Ovary (tissue), 9 donors: ENCODE data around the gene ANKMY1. TPM values are rescaled to one million over a fixed set of nuclear protein-coding genes. Genes with fewer than 3 reads are reported as not detected.

ENCODE experiments used
- DNase-seq, 5 donors: peaks; one replicate each; pipeline ENCODE4 v3.0.0-alpha.2; 2019 to 2020
- H3K27ac ChIP-seq, 2 donors: fragments of 200-600 bp; one replicate each; pipeline versions ENCODE4 v1.5.1 to v1.8.0; 2019 to 2022
- H3K27me3 ChIP-seq: fragments of 200-600 bp; one replicate; pipeline ENCODE4 v1.8.0; 2022
- H3K36me3 ChIP-seq: fragments of 200-600 bp; sonication (generic); one replicate; pipeline ENCODE4 v1.5.1; 2019
- H3K4me1 ChIP-seq: one replicate; pipeline ENCODE4 v1.8.1; 2013; ENCODE audit warnings: mild to moderate bottlenecking, moderate library complexity; ENCODE audit not compliant: insufficient read depth
- H3K4me3 ChIP-seq: fragments of 200-600 bp; sonication (generic); one replicate; pipeline ENCODE4 v1.5.1; 2017
- H3K9me3 ChIP-seq, 2 donors: fragments of 200-600 bp in 1 of 2; sonication (generic) in 1 of 2; one replicate each; pipeline versions ENCODE4 v1.5.1 to v1.8.1; 2013 to 2019; ENCODE audit warnings: mild to moderate bottlenecking in 1 of 2, moderate library complexity in 1 of 2
- EP300 ChIP-seq: sonication (generic); formaldehyde crosslinking; IDR thresholded peaks from one replicate; pipeline ENCODE4 v1.6.1; 2017; ENCODE audit warnings: antibody characterized with exemption
- POLR2A ChIP-seq: fragments of 450-650 bp; IDR thresholded peaks from one replicate; pipeline ENCODE4 v1.6.1; 2017; ENCODE audit warnings: antibody characterized with exemption, mild to moderate bottlenecking, moderate library complexity
- WGBS, 3 donors: extraction: QIAGEN DNeasy Blood & Tissue Kit in 1 of 3; methylation state at CpG; one replicate each; pipeline versions ENCODE4 v1.1.5 to v1.1.7; 2013 to 2017; 5-methylcytosine and 5-hydroxymethylcytosine counted together
- intact Hi-C, 4 donors: fragments of 100-400 bp; cut with DNase I; formaldehyde crosslinking; loops; one replicate each; pipeline versions ENCODE4 v1.11.0 to v1.15.1; 2022 to 2023
- polyA plus RNA-seq, 2 donors: library from polyadenylated mRNA; stranded (reverse); fragments of 200-250 nt in 1 of 2; fragments of 350-450 nt in 1 of 2; fragmentation: Illumina TruSeq in 1 of 2; extraction: RNeasy Lipid Tissue Mini Kit (QIAGEN cat#74804) in 1 of 2; gene quantifications; one replicate each; pipeline ENCODE4 v1.2.3, GENCODE V29; 2013 to 2014
- total RNA-seq, 7 donors: library from RNA; depleted of rRNA in 2 of 7; stranded (reverse); fragments of >200 nt in 2 of 7; fragmentation: NEBNext Ultra II Directional in 3 of 7; extraction: Animal tissue kit (Norgen Biotek cat#: 25700) in 3 of 7; gene quantifications; one replicate each; pipeline versions ENCODE4 v1.1.0 to v1.2.4, GENCODE V29; 2016 to 2023
- TF ChIP-seq, protein P1 (sequence below), 3 donors: fragments of 450-650 bp in 2 of 3; fragments of 200-600 bp in 1 of 3; IDR thresholded peaks; one replicate each; pipeline versions ENCODE4 v1.5.1 to v1.8.0; 2016 to 2022; ENCODE audit warnings: antibody characterized with exemption in 3 of 3, mild to moderate bottlenecking in 1 of 3
- donor health status: DM: no; HTN: no; CAD: no; lungs with moderate emphysema.
- donor health status: DM: no; HTN: no; CAD: no.
- donor health status: Bipolar disorder and iron deficiency.
- donor health status: DM: yes; HTN: yes; CAD: no.
- donor health status: DM: no; HTN: no; CAD: no.
- donor health status: DM: yes; HTN: yes; CAD: no.

Gene ANKMY1
- total and polyA plus RNA-seq, 9 donors = 11.5 to 24.2 (median 19.0) TPM

DNA sequence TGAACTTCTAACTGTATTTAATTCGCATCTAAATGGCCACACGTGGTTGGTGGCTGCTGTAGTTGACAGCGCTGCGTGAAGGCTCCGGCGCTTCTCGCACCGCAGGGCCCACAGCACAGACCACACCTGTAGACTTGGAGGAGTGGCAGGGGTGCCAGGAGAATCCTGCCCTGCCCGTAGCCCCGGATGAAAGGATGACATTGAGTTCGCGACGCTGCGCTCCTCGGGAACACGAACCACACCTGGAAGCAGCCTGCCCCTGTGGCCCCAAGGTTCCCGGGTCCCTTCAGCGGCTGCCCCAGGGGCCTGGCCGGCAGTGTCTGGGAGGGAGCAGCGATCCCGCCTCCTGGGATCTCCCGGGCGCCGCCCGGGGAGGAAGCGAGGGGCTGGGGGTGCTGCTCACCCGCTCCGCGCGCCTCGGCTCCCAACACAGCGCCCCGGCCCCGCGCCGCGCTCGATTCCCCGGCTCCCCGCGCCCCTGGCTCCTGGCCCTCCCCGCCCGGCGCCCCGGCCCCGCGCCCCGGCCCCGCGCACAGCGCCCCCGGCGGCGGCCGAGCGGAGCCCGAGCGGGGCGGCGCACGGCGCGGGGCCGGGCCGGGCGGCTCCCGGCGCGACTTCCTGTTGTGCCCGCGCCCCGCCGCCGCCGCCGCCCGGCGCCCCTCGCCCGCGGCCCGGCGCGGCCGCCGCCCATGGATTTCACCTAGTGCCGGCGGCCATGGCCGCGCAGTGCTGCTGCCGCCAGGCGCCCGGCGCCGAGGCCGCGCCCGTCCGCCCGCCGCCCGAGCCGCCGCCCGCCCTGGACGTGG, 10.3 kb upstream of the ANKMY1 start, which contains the start of gene RNPEPL1:
Gene RNPEPL1, plus strand, starts transcription at position 613 of the 806 bp plus-strand sequence. Its CDS starts 103 bp downstream, at position 716.
- Histone ChIP-seq H3K36me3 (no peaks in the 10 kb centered on the region), H3K27me3 (no peaks in the 10 kb centered on the region), H3K4me3 (peak within 1 kb of the TSS; percentile 78), H3K27ac (peak within 1 kb of the TSS; percentile 72 to 83), H3K9me3 (no peaks in the 10 kb centered on the region), H3K4me1 (peaks cover 17% of the 10 kb centered on the region)
- peak; percentile 28 to 63 (median 55) for DNase-seq
- intact Hi-C loops = loop anchor here in 2 of 4 donors (10.0 kb wide), 2 partner anchors 333 to 1163 kb away; partner anchors contain the start of gene HDAC4 (in 1 of the 2)
- WGBS, 3 donors = 0 to 1% (median 1%) methylated on average over 15 to 101 of the region's 106 CpGs
- TF ChIP-seq POLR2A (no peak), EP300 (no peak)
- TF ChIP-seq, protein P1, sequence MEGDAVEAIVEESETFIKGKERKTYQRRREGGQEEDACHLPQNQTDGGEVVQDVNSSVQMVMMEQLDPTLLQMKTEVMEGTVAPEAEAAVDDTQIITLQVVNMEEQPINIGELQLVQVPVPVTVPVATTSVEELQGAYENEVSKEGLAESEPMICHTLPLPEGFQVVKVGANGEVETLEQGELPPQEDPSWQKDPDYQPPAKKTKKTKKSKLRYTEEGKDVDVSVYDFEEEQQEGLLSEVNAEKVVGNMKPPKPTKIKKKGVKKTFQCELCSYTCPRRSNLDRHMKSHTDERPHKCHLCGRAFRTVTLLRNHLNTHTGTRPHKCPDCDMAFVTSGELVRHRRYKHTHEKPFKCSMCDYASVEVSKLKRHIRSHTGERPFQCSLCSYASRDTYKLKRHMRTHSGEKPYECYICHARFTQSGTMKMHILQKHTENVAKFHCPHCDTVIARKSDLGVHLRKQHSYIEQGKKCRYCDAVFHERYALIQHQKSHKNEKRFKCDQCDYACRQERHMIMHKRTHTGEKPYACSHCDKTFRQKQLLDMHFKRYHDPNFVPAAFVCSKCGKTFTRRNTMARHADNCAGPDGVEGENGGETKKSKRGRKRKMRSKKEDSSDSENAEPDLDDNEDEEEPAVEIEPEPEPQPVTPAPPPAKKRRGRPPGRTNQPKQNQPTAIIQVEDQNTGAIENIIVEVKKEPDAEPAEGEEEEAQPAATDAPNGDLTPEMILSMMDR (IDR thresholded peaks at IDR 0.05) = peak in 1 of 3 donors; percentile 20

DNA sequence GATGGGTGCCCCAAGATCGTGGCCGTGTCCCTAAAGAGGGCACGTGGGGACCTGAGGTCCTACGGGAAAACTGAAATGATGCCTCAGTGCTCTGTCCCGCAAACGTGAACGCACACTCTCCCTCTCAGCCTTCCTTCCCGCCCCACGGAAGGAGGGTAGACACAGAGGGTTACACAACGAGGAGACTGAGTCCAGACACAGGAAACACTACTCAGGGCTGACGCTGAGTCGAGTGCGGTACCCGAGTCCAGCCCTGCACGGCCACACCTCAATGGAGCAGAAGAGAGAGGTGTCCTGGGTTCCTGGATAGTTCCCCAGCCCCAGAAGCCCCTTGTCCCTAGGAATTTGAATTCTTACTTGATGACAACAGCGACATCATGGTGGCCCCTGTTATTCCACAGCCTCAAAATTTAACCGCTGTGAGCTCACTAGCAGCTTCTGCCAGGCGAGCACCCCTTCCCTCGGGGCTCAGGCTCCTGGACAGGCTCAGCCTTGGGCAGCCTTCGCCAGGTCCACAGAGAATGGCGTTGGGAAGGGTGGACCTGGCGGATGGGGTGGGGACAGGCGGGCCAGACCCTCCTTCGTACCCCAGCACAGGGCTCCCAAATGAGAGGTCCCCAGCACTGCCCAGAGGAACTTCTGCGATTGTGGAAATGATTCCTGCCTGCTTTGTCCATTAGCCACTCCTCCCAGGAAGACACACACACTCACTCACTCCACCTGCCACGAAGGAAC, 9.5 kb upstream of the ANKMY1 start:
- WGBS, 3 donors = 30 to 35% (median 32%) methylated on average over 26 of the region's 26 CpGs
- peak overlapping the region; percentile 78 for H3K4me3 ChIP-seq
- peaks cover 17% of the 10 kb centered on the region for H3K4me1 ChIP-seq
- H3K36me3 ChIP-seq = no peaks in the 10 kb centered on the region
- no peaks in the 10 kb centered on the region for H3K9me3 ChIP-seq
- intact Hi-C loops = loop anchor here in 2 of 4 donors (10.0 kb wide), 2 partner anchors 333 to 1163 kb away; partner anchors contain the start of gene HDAC4 (in 1 of the 2)
- TF ChIP-seq POLR2A (no peak), EP300 (no peak)
- TF ChIP-seq, protein P1 (IDR thresholded peaks at IDR 0.05) = no peak
- peak; percentile 27 to 45 (median 36) for DNase-seq
- peak overlapping the region; percentile 72 to 83 for H3K27ac ChIP-seq
- no peaks in the 10 kb centered on the region for H3K27me3 ChIP-seq

DNA sequence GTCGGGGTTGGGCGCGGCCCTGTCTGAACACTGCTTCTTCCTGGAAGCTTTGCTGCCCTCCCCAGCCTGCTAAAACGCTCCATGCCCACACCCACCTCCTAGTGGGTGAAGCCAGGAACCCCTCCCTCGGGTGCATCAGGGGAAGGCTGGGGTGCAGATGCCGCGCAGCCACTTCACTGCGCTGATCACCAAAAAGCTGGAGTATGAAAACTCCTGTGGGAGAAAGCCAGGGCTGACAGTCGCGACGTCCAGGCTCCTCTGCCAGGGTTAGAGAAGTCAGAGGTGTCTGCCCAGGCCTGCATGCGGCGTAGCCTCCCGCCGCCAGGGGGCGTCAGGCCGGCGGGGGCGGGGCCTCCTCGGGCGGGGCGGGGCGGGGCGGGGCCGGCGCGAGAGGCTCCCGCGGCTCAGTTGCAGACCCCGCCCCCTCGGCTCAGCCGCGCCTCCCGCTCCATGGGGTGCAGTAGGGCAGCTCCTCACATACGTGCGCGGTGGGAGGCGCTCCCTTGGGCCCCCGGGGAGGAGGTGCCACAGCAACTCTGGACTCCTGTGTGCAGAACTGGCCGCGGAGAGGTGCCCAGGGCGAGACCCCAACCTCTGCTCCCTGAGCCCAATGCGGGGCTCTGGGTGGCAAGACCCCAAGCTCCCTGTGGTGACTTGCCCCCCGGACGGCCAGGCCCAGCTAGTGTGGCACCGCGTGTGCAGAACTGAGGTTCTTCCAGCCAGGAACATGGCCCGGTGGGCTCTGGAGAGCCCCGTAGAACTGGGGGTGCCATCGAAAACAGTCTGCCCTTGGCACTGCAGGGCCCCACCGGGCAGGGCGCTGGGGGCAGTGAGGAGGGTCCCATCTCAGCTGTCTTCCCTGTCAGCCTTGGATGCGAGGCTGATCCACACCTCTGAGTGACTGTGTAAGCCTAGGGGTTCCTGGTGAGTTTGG, 8.7 kb upstream of the ANKMY1 start:
- DNase-seq = peak; percentile 91 to 93 (median 93)
- Histone ChIP-seq H3K27ac (peak overlapping the region in 1 of 2 donors; percentile 83), H3K36me3 (no peaks in the 10 kb centered on the region), H3K4me3 (peak overlapping the region; percentile 25), H3K4me1 (peaks cover 17% of the 10 kb centered on the region), H3K9me3 (no peaks in the 10 kb centered on the region), H3K27me3 (no peaks in the 10 kb centered on the region)
- intact Hi-C loops = loop anchor here in 2 of 4 donors (10.0 kb wide), 2 partner anchors 332 to 1162 kb away; partner anchors contain the start of gene HDAC4 (in 1 of the 2)
- 7 to 11% (median 10%) methylated on average over 40 to 53 of the region's 53 CpGs for WGBS, 3 donors
- TF ChIP-seq EP300 = no peak
- TF ChIP-seq, protein P1 (IDR thresholded peaks at IDR 0.05) = peak; percentile 65 to 94 (median 71)
